ENCODE data around the gene TACC2. TPM values are rescaled to one million over a fixed set of nuclear protein-coding genes. Genes with fewer than 3 reads are reported as not detected.

The TACC2 gene
- total RNA-seq, 1 experiment from 2014 or later: 15.8 TPM

GRCh38 chr10:122282253-122282671 is 293.3 kb downstream of the TACC2 start:
- Histone ChIP-seq H3K4me3 (no peak overlapping the region), H3K4me2 (no peak overlapping the region), H3K9me2 (ENCODE audit: insufficient read depth) (no peaks in the 10 kb centered on the region), H3K9me3 (ENCODE audit: insufficient read depth, low read depth) (no peaks in the 10 kb centered on the region), H3K27ac (no peak overlapping the region), H2AFZ (no peak overlapping the region), H3K36me3 (ENCODE audit: low read depth) (no peaks in the 10 kb centered on the region), H3F3A (ENCODE audit: insufficient read depth, low read depth) (no peaks in the 10 kb centered on the region), H3K27me3 (ENCODE audit: insufficient read depth, low read depth) (no peaks in the 10 kb centered on the region), H4K20me1 (ENCODE audit: insufficient read depth) (no peaks in the 10 kb centered on the region), H3K4me1 (replicated peaks; ENCODE audit: insufficient read depth) (peaks cover 12% of the 10 kb centered on the region), H3K79me2 (ENCODE audit: low read depth) (no peaks in the 10 kb centered on the region)
- DNase-seq: no peak
- intact Hi-C loops (cut with micrococcal nuclease; ENCODE audit: unreplicated experiment): no loop called here
- TF ChIP-seq CTCF (conservative IDR thresholded peaks at IDR 0.05) (no peak), EZH2 (IDR thresholded peaks at IDR 0.05; ENCODE audit: low read depth) (no peak)
- CTCF ChIA-PET: interaction anchor here (1.7 kb wide), 1 partner anchor 17 kb away, joined by 4 read pairs; no protein-coding TSS in a partner anchor
- BruUV-seq (replicated peaks): no TSS peak
- POLR2A ChIA-PET (ENCODE audit: unreplicated experiment): no interaction called here

- Histone ChIP-seq H4K20me1 (ENCODE audit: insufficient read depth) (no peaks in the 10 kb centered on the region), H3K27ac (no peak overlapping the region), H3K9me2 (ENCODE audit: insufficient read depth) (no peaks in the 10 kb centered on the region), H3K79me2 (ENCODE audit: low read depth) (no peaks in the 10 kb centered on the region), H3K27me3 (ENCODE audit: insufficient read depth, low read depth) (no peaks in the 10 kb centered on the region), H3K4me3 (no peak overlapping the region), H3F3A (ENCODE audit: insufficient read depth, low read depth) (no peaks in the 10 kb centered on the region), H3K36me3 (ENCODE audit: low read depth) (no peaks in the 10 kb centered on the region), H3K4me2 (no peak overlapping the region), H3K4me1 (replicated peaks; ENCODE audit: insufficient read depth) (peaks cover 19% of the 10 kb centered on the region), H2AFZ (no peak overlapping the region), H3K9me3 (ENCODE audit: insufficient read depth, low read depth) (no peaks in the 10 kb centered on the region)
- BruUV-seq (replicated peaks): no TSS peak
- ChIA-PET POLR2A (ENCODE audit: unreplicated experiment) (no interaction called here), CTCF (interaction anchor here (1.7 kb wide), 1 partner anchor 16 kb away, joined by 4 read pairs; no protein-coding TSS in a partner anchor)
- DNase-seq: no peak
- intact Hi-C loops (cut with micrococcal nuclease; ENCODE audit: unreplicated experiment): no loop called here
- TF ChIP-seq EZH2 (IDR thresholded peaks at IDR 0.05; ENCODE audit: low read depth): no peak
- TF ChIP-seq CTCF (conservative IDR thresholded peaks at IDR 0.05): no peak
Measured at GRCh38 chr10:122282909-122283308, 293.9 kb downstream of the TACC2 start.

DNA sequence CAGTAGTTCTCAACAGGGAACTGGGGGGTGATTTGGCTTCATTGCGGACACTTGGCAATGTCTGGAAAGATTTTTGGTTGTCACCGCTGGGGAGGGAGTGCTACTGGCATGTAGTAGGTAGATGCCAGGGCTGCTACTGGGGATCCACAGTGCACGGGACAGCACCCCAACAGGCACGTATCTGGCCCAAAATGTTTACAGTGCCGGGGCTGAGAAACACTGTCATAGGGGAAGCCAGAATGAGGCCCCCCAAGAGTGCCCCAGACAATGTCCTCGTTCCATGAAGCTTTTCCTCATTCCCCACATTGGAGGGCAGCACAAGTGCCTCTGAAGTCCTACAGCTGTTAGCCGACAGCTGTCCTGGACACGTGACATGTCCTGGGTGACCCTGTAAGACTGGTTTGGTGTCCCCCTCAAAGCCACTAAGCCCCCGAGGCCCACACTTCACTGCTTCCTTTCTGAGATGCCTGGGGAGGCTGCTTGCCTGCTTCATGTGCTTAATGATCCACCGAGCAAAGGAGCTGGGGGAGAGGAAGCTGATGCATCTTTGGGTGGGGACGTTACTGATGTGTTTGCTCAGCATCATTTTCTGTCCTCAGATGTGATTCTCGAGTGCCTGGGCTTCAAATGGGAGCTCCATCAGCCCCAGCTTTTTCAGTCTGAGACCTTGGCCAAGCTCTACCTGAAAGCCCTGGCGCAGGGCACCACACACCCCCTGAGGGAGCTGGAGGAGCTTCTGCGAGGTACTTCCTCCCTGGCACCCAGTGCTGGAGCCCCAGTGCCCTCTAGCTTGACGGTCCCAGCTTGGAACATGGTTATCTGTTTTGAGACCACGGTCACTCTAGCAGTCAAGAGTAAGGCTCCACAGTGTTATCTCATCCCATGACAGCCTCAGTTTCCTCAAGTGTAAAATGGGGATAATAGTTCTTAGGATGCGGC is 296.8 kb downstream of the TACC2 start:
- H3K4me1 ChIP-seq (replicated peaks; ENCODE audit: insufficient read depth): peaks cover 27% of the 10 kb centered on the region
- H3K27me3 ChIP-seq (ENCODE audit: insufficient read depth, low read depth): no peaks in the 10 kb centered on the region
- BruUV-seq (replicated peaks): no TSS peak
- intact Hi-C loops (cut with micrococcal nuclease; ENCODE audit: unreplicated experiment): no loop called here
- no peak overlapping the region for H3K4me2 ChIP-seq
- POLR2A ChIA-PET (ENCODE audit: unreplicated experiment): no interaction called here
- H3K4me3 ChIP-seq: no peak overlapping the region
- no peaks in the 10 kb centered on the region for H3F3A ChIP-seq (ENCODE audit: insufficient read depth, low read depth)
- H2AFZ ChIP-seq: no peak overlapping the region
- CTCF ChIA-PET: no interaction called here
- TF ChIP-seq CTCF (conservative IDR thresholded peaks at IDR 0.05) (no peak), EZH2 (IDR thresholded peaks at IDR 0.05; ENCODE audit: low read depth) (no peak)
- H3K79me2 ChIP-seq (ENCODE audit: low read depth): no peaks in the 10 kb centered on the region
- no peaks in the 10 kb centered on the region for H4K20me1 ChIP-seq (ENCODE audit: insufficient read depth)
- no peak for DNase-seq
- H3K36me3 ChIP-seq (ENCODE audit: low read depth): no peaks in the 10 kb centered on the region
- no peaks in the 10 kb centered on the region for H3K9me2 ChIP-seq (ENCODE audit: insufficient read depth)
- H3K9me3 ChIP-seq (ENCODE audit: insufficient read depth, low read depth): no peaks in the 10 kb centered on the region
- no peak overlapping the region for H3K27ac ChIP-seq
